Right lobe of liver (tissue), 4 donors: ENCODE results near the gene TMEM207.

Experiments used
- POLR2A ChIP-seq: fragments of 450-650 bp; IDR thresholded peaks from one replicate; pipeline ENCODE4 v1.6.1; 2017; ENCODE audit warnings: antibody characterized with exemption, mild to moderate bottlenecking
- TF ChIP-seq, protein P1 (sequence below), 4 donors: fragments of 200-600 bp in 3 of 4; fragments of 450-650 bp in 1 of 4; IDR thresholded peaks; one replicate each; pipeline versions ENCODE4 v1.5.1 to v1.8.0; 2016 to 2022; ENCODE audit warnings: antibody characterized with exemption in 4 of 4, mild to moderate bottlenecking in 2 of 4
- donor health status: DM: no; HTN: no; CAD: no.
- donor health status: DM: no; HTN: no; CAD: no.
- donor health status: DM: no; HTN: yes; CAD: no.

- TF ChIP-seq, protein P1, sequence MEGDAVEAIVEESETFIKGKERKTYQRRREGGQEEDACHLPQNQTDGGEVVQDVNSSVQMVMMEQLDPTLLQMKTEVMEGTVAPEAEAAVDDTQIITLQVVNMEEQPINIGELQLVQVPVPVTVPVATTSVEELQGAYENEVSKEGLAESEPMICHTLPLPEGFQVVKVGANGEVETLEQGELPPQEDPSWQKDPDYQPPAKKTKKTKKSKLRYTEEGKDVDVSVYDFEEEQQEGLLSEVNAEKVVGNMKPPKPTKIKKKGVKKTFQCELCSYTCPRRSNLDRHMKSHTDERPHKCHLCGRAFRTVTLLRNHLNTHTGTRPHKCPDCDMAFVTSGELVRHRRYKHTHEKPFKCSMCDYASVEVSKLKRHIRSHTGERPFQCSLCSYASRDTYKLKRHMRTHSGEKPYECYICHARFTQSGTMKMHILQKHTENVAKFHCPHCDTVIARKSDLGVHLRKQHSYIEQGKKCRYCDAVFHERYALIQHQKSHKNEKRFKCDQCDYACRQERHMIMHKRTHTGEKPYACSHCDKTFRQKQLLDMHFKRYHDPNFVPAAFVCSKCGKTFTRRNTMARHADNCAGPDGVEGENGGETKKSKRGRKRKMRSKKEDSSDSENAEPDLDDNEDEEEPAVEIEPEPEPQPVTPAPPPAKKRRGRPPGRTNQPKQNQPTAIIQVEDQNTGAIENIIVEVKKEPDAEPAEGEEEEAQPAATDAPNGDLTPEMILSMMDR (IDR thresholded peaks at IDR 0.05): no peak
- no peak for TF ChIP-seq POLR2A
These were observed 43.3 kb upstream of the TMEM207 start for GRCh38 chr3:190492966-190493365.
